Thyroid gland (tissue), 4 donors: ENCODE results near the gene UBXN11. TPM values are rescaled to one million over a fixed set of nuclear protein-coding genes. Genes with fewer than 3 reads are reported as not detected.
"Not testable (repeated sequence)": the region's sequence is repeated elsewhere in the genome, so short reads cannot be mapped to it uniquely, and the experiment has no call there.

ENCODE experiments used
- DNase-seq, 2 donors: peaks; one replicate each; pipeline ENCODE4 v3.0.0-alpha.2; 2019
- H3K27ac ChIP-seq, 3 donors: fragments of 200-600 bp; sonication (generic); 1 replicate in 2 of 3; 2 replicates in 1 of 3; pipeline ENCODE4 v1.5.1; 2016 to 2019; ENCODE audit warnings: mild to moderate bottlenecking in 1 of 3, moderate library complexity in 1 of 3
- H3K27me3 ChIP-seq: fragments of 200-600 bp; sonication (generic); one replicate; pipeline ENCODE4 v1.5.1; 2019
- H3K36me3 ChIP-seq, 2 donors: fragments of 200-600 bp; sonication (generic); one replicate each; pipeline ENCODE4 v1.5.1; 2016 to 2019
- H3K4me1 ChIP-seq, 2 donors: fragments of 200-600 bp; sonication (generic); one replicate each; pipeline ENCODE4 v1.5.1; 2017 to 2019
- H3K4me3 ChIP-seq, 3 donors: fragments of 200-600 bp; sonication (generic); replicated peaks in 1 of 3; 1 replicate in 2 of 3; 2 replicates in 1 of 3; pipeline ENCODE4 v1.5.1; 2016; ENCODE audit warnings: mild to moderate bottlenecking in 1 of 3
- H3K9me3 ChIP-seq: fragments of 200-600 bp; sonication (generic); one replicate; pipeline ENCODE4 v1.5.1; 2017
- POLR2A ChIP-seq, 2 donors: fragments of 450-650 bp; IDR thresholded peaks; one replicate each; pipeline ENCODE4 v1.6.1; 2017; ENCODE audit warnings: antibody characterized with exemption in 2 of 2, mild to moderate bottlenecking in 2 of 2, moderate library complexity in 1 of 2
- WGBS, 2 donors: methylation state at CpG; one replicate each; pipeline ENCODE4 v1.1.5; 2017; 5-methylcytosine and 5-hydroxymethylcytosine counted together
- intact Hi-C: fragments of 100-400 bp; cut with DNase I; formaldehyde crosslinking; loops from one replicate; pipeline ENCODE4 v1.15.1; 2023
- total RNA-seq, 4 donors: library from RNA; depleted of rRNA; stranded (reverse); fragments of >200 nt; gene quantifications; one replicate each; pipeline ENCODE4 v1.2.3, GENCODE V29; 2016
- TF ChIP-seq, protein P1 (sequence below), 6 experiments: fragments of 200-600 bp in 3 of 6; fragments of 450-650 bp in 3 of 6; sonication (generic) in 3 of 6; IDR thresholded peaks; one replicate each; pipeline ENCODE4 v1.5.1; 2016 to 2019; ENCODE audit warnings: antibody characterized with exemption in 6 of 6, mild to moderate bottlenecking in 2 of 6, inconsistent platforms in 1 of 6, moderate library complexity in 1 of 6

Gene UBXN11
- total RNA-seq, 4 donors from 2014 or later, result 23.9 to 35.4 (median 30.2) TPM

DNA sequence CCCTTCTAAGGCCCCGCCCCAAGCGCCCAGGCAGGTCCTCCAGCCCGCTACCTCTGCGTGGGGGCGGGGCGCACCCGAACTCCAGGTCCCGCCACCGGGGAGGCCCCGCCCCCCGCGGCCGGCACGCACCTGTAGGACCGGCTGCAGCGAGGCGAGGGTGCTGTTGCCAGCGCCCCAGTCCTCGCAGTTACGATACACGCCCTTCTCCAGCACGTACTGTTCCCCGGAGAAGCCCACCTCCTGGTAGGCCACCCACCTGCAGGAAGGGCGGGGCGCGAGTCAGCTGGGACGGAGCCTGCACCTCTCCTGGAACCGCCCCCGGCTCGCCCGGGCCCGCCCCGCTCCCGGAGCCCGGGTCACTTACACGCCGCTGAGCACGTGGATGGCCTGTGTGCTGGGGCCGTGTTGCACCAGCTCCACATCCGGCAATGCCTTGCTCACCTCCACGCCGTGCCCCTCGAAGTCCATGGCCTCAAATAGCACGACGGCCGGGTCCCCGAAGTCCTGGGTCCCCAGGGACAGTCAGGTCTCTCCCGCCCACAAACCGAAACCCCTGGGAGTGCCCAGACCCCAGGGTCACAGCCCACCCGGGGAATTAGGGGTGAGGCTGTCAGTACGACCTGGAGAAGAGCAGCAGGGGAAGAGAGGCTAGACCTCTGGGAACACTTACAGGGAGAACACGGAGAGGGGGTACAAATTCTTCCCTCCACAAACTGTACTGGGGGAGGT lies 30.2 kb upstream of the UBXN11 start:
- H3K4me1 ChIP-seq, result peaks cover 0 to 13% of the 10 kb centered on the region in 2 donors
- peak; percentile 94 to 96 for DNase-seq
- H3K36me3 ChIP-seq, result no peaks in the 10 kb centered on the region
- H3K9me3 ChIP-seq, result no peaks in the 10 kb centered on the region
- TF ChIP-seq, protein P1, sequence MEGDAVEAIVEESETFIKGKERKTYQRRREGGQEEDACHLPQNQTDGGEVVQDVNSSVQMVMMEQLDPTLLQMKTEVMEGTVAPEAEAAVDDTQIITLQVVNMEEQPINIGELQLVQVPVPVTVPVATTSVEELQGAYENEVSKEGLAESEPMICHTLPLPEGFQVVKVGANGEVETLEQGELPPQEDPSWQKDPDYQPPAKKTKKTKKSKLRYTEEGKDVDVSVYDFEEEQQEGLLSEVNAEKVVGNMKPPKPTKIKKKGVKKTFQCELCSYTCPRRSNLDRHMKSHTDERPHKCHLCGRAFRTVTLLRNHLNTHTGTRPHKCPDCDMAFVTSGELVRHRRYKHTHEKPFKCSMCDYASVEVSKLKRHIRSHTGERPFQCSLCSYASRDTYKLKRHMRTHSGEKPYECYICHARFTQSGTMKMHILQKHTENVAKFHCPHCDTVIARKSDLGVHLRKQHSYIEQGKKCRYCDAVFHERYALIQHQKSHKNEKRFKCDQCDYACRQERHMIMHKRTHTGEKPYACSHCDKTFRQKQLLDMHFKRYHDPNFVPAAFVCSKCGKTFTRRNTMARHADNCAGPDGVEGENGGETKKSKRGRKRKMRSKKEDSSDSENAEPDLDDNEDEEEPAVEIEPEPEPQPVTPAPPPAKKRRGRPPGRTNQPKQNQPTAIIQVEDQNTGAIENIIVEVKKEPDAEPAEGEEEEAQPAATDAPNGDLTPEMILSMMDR (IDR thresholded peaks at IDR 0.05), result no peak
- TF ChIP-seq POLR2A (IDR thresholded peaks at IDR 0.05), result no peak
- intact Hi-C loops, result no loop called here
- peak overlapping the region; percentile 16 to 32 (median 18) for H3K4me3 ChIP-seq
- H3K27ac ChIP-seq, result peak overlapping the region in 1 of 3 donors; percentile 10
- no peaks in the 10 kb centered on the region for H3K27me3 ChIP-seq
- WGBS, 2 donors, result 7 to 20% methylated on average over 17 to 25 of the region's 52 CpGs

DNA sequence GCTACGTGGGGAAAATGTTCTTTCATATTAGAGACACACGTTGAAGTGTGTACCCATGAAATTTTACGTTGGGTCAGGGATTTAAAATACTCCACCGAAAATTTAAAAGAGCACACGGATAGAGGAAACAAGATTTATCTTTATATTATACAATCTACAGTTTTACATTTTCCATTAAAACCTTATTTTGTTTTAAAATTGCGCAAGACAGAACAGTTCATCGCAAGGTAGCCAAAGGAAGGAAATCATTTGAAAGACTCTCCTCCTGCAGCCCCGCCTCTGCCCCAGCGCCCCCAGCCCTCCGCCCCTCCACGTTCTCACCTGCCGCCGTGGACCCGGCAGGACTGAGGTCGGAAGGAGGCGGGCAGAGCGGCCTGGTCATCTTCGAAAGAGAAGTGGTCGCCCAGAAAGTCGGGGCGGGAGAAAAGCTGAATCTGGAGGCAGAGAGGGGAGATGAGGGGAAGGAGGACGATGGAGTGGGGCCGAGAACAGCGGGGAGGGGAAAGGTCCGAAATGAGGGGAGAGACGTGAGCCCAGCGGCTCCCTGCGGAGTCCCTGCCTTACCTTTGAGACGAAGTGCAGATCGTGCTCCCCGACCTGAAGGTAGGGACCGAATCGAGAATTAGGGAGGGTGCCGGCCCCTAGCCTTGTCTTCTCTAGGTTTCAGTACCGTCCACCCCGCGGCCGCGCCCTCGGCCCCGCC lies 29.5 kb upstream of the UBXN11 start:
- 3 to 5% methylated on average over 34 to 40 of the region's 41 CpGs for WGBS, 2 donors
- DNase-seq, result no peak
- intact Hi-C loops, result no loop called here
- Histone ChIP-seq H3K4me3 (peak overlapping the region; percentile 16 to 32 (median 18)), H3K27me3 (no peaks in the 10 kb centered on the region), H3K9me3 (no peaks in the 10 kb centered on the region), H3K4me1 (peaks cover 0 to 13% of the 10 kb centered on the region in 2 donors), H3K36me3 (no peaks in the 10 kb centered on the region), H3K27ac (no peak overlapping the region)
- peak in 1 of 2 donors; percentile 16 for TF ChIP-seq POLR2A (IDR thresholded peaks at IDR 0.05)
- TF ChIP-seq, protein P1 (IDR thresholded peaks at IDR 0.05), result no peak

DNA sequence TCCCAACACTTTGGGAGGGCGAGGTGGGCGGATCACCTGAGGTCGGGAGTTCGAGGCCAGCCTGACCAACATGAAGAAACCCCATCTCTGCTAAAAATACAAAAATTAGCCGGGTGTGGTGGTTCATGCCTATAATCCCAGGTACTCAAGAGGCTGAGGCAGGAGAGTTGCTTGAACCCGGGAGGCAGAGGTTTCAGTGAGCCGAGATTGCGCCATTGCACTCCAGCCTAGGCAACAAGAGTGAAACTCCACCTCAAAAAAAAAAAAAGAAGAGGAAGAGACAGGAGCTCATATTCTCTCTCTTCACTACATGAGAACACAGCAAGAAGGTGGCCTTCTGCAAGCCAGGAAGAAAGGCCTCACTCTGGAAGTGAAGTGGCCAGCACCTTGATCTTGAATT lies 26.9 kb upstream of the UBXN11 start:
- H3K4me3 ChIP-seq, H3K9me3 ChIP-seq, H3K36me3 ChIP-seq, H3K27ac ChIP-seq, intact Hi-C loops, H3K27me3 ChIP-seq, DNase-seq: not testable (repeated sequence)
- H3K4me1 ChIP-seq, result peaks cover 0 to 13% of the 10 kb centered on the region in 2 donors
- 90 to 92% methylated on average over 8 of the region's 8 CpGs for WGBS, 2 donors

DNA sequence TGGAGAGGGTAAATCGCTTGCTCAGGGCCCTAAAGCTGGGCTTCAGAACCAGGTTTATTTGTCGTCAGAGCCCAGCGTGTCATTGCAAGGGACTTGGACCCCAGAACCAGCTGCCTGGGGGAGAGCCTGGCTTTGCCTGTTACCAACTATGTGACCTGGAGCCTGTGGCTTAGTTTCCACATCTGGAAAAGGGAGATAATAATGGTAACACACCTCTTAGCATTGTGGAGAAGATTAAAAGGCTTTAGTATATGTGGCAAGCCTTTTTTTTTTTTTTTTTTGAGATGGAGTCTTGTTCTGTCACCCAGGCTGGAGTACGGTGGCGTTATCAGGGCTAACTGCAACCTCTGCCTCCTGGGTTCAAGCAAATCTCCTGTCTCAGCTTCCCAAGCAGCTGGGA lies 23.8 kb upstream of the UBXN11 start:
- intact Hi-C loops, result no loop called here
- H3K27me3 ChIP-seq, result no peaks in the 10 kb centered on the region
- no peak overlapping the region for H3K4me3 ChIP-seq
- 89 to 93% methylated on average over 5 of the region's 5 CpGs for WGBS, 2 donors
- no peaks in the 10 kb centered on the region for H3K36me3 ChIP-seq
- TF ChIP-seq, protein P1 (IDR thresholded peaks at IDR 0.05), result no peak
- TF ChIP-seq POLR2A (IDR thresholded peaks at IDR 0.05), result no peak
- peaks cover 0 to 1% of the 10 kb centered on the region in 2 donors for H3K4me1 ChIP-seq
- DNase-seq, result no peak
- H3K27ac ChIP-seq, result no peak overlapping the region
- H3K9me3 ChIP-seq, result no peaks in the 10 kb centered on the region

DNA sequence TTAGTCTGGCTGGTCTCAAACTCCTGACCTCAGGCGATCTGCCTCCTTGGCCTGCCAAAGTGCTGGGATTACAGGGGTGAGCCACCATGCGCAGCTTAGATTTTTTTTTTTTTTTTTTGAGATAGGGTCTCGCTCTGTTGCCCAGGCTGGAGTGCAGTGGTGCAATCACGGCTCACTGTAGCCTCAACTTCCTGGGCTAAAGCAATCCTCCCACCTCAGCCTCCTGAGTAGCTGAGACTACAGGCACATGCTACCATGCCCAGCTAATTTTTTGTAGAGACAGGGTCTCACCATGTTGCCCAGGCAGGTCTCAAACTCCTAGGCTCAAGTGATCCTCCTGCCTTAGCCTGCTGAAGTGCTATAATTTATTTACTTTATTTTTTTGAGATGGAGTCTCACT lies 22.9 kb upstream of the UBXN11 start:
- H3K27me3 ChIP-seq, DNase-seq, H3K4me3 ChIP-seq, H3K36me3 ChIP-seq, H3K4me1 ChIP-seq, intact Hi-C loops, H3K9me3 ChIP-seq, H3K27ac ChIP-seq: not testable (repeated sequence)
- 94 to 98% methylated on average over 4 of the region's 4 CpGs for WGBS, 2 donors

DNA sequence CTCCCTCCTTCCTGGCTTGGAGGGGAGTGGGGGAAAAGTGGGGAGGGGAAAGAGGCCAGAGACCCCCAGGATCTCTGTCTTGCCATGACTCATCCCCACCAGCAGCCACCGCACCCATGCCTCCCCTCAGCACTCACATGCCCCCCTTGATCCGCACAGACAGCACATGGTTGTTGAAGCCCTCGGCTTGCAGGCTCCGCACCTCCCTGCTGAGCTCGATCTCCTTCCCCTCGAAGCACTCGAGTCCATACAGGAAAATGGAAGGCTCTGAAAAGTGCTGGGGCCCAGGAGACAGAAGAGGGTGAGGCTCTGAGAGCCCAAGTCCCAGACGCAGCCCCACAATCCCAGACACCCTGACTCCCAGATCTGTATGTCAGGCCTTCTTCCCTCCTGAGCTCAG lies 22.2 kb upstream of the UBXN11 start:
- H3K27ac ChIP-seq, result no peak overlapping the region
- TF ChIP-seq, protein P1 (IDR thresholded peaks at IDR 0.05), result no peak
- no peak for TF ChIP-seq POLR2A (IDR thresholded peaks at IDR 0.05)
- H3K9me3 ChIP-seq, result no peaks in the 10 kb centered on the region
- H3K27me3 ChIP-seq, result no peaks in the 10 kb centered on the region
- no peaks in the 10 kb centered on the region for H3K36me3 ChIP-seq
- no peaks in the 10 kb centered on the region for H3K4me1 ChIP-seq
- intact Hi-C loops, result no loop called here
- no peak overlapping the region for H3K4me3 ChIP-seq
- no peak for DNase-seq
- WGBS, 2 donors, result 79 to 84% methylated on average over 8 of the region's 8 CpGs
